Heart left ventricle (tissue), 13 donors: ENCODE measurements around the gene ANGPTL3.

Experiments used
- CTCF ChIP-seq, 12 donors: fragments of 200-600 bp; sonication (generic) in 4 of 12; IDR thresholded peaks; one replicate each; pipeline versions ENCODE4 v1.5.0 to v1.8.0; 2018 to 2022; ENCODE audit warnings: antibody characterized with exemption in 12 of 12, mild to moderate bottlenecking in 5 of 12
- POLR2A ChIP-seq, 2 donors: fragments of 450-650 bp; IDR thresholded peaks; one replicate each; pipeline ENCODE4 v1.6.1; 2017; ENCODE audit warnings: antibody characterized with exemption in 2 of 2, mild to moderate bottlenecking in 2 of 2, moderate library complexity in 2 of 2
- donor health status: ischemic (EF 13 %, LVEDD 7.1; RV severe dilation, severe dysfunction).
- donor health status: DM: no; HTN: yes; CAD: no.
- donor health status: DM: no; HTN: no; CAD: no.
- donor health status: ischemic (EF 25% LVEDD 6.9; RV normal size, moderate dysfunction).
- donor health status: ischemic (EF 25% LVEDD 5.7; RV mildly dilated, moderate dysfunction).
- donor health status: ischemic (EF 35%, LVEDD 5.7; RV mildly dilated, moderate dysfunction).
- donor health status: nonischemic (EF 11% LVEDD 7.7; RV severe dilation, severe dysfunction).
- donor health status: DM: yes; HTN: yes; CAD: no.
- donor health status: PGD.
- donor health status: ischemic (EF 29% LVEDD 5.4; RV normal size, mild dysfunction).
- donor health status: nonischemic (EF 23%, LVEDD 6.1; RV moderate dilation, normal function).

GRCh38 chr1:62589321-62589720 lies 8.0 kb upstream of the ANGPTL3 start:
- no peak for TF ChIP-seq POLR2A (IDR thresholded peaks at IDR 0.05)
- no peak for TF ChIP-seq CTCF (IDR thresholded peaks at IDR 0.05)
